ENCODE data around the gene ACR.

DNA sequence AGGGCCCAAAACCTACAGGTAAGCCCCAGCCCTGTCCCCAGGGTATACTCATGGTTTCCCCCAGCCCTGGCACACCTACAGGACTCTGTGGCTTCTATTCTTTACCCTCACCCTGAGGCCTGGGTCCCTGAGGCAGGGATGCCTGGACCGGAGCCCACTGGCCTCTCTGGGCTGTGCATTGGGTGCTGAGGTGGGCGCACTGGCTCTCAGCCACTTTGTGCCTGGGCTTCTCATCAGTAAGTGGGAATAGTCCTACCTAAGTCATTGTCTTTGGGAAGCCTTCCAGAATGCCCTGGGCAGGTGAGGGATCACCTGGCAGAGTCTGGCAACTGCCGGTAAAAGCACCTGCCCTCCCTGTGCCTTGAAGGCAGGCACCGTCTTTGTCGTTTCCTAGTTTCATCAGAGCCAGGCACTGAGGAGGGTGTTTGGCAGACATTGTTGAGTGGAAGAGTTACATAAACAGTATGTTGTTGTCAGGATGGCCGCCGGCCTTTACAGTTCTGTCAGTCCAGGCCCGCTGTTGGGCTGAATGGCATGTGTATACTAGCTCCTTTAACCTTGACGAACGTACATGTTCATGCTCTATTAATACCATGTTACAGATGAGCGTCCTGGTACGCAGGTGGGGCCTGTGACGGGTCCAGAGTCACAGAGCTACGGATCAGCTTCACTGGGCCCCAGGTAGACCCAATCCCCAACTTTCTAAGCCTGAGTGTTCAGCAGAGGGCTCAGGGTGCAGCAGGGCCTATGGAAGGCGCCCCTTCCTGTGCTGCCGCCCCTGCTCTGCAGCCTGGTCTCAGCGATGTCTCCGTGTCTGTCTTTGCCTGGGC, 42.4 kb upstream of the ACR start:
- TF ChIP-seq CTCF (IDR thresholded peaks at IDR 0.05) (no peak), POLR2A (IDR thresholded peaks at IDR 0.05) (no peak)
